Stimulated activated CD4-positive, alpha-beta T cell treated with anti-CD3 and anti-CD28 coated beads, Interleukin-4, amount 100 ng/mL, for 48 hours (primary cell): ENCODE measurements around the gene VPS13D.
"Not testable (repeated sequence)": the region's sequence is repeated elsewhere in the genome, so short reads cannot be mapped to it uniquely, and the experiment has no call there.

Experiments
- DNase-seq, 2 donors: peaks; one replicate each; pipeline ENCODE4 v3.0.0-alpha.2; 2020; ENCODE audit warnings: low read depth in 2 of 2

The VPS13D gene

GRCh38 chr1:12287869-12288268, 58.0 kb downstream of the VPS13D start:
- DNase-seq: no peak

DNA sequence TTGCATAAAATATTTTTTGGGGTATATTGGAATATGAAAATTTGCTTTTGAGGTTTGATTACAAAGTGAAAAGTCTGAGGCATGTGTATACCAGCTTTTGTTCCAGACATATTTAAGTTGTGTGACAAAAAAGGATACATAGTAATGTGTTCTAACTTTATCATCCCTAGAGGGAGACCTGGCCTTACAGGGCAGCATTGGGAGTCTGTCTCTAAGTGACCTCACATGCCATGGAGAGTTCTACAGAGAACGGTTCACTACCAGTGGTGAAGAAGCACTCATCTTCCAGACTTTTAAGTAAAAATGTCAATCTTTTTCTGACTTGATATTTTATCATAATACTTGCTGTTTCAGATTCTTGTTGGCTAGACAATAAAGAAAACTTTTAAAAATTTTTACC, 61.0 kb downstream of the VPS13D start:
- no peak for DNase-seq

DNA sequence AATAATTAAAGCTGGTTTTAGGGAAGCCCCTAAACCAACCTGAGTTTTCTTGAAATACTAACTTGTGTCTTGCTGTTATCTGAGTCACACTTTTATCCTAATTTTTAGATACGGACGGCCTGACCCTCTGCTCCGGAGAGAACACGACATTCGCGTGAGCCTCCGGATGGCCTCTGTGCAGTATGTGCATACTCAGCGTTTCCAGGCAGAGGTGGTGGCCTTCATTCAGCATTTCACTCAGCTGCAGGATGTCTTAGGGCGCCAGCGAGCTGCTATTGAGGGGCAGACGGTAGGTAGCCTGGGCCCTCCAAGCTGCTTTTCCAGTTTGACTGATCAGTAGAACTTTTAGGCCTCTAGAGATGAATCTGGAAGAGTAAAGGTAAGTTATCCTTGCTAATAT, 63.6 kb downstream of the VPS13D start:
- DNase-seq: no peak

GRCh38 chr1:12294076-12294475, 64.2 kb downstream of the VPS13D start:
- no peak for DNase-seq

- no peak for DNase-seq
Observed at GRCh38 chr1:12296016-12296415, 66.2 kb downstream of the VPS13D start.

DNA sequence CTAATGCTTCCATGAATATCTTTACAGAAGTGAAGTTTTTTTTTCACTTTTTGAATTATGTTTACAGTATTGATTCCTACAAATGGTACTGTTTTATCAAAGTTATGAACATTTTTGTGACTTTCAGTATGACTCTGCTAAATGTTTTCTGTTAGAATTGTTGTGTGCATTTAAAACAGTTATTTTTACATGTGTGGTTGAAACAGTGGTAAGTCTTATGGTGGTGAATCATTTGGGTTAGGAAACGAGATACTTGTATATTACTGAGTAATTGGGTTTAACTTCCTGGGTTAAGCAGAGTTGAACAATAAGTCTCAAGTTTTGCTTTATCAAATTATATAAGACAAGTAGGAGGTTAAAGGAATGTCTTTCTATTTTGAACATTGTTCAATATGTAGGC, 66.8 kb downstream of the VPS13D start:
- no peak for DNase-seq

GRCh38 chr1:12300706-12301105, 70.9 kb downstream of the VPS13D start:
- no peak for DNase-seq

DNA sequence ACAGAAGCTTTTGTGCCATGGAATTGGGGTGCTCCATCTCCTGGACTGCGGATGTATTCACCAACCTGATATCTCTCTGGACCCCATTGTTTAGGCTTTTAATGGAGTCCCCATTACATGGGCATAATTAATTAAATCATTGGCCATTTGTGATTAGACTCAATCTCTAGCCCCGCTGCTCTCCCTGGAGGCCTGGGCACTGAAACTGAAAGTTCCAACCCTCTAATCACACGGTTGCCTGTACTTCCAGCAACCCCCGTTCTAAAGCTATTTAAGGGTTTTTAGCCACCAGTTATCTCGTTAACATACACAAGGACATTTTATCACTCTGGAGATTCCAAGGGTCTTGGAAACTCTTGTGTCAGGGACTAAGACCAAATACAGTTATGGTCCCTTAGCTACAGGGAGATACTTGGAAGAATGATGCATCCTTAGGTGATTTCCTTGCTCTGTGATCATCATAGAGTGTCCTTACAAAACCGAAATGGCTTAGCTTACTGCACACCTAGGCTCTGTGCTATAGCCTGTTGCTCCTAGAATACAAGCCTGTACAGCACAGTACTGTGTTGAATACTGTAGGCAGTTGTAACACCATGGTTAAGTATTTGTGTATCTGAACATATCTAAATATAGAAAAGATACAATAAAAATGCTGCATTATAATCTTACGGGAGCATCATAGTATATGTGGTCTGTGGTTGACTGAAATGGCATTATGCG, 71.8 kb downstream of the VPS13D start:
- no peak for DNase-seq

- DNase-seq: no peak
Observed at GRCh38 chr1:12302798-12303447, 73.1 kb downstream of the VPS13D start.

- no peak for DNase-seq
Observed at GRCh38 chr1:12305377-12305776, 75.5 kb downstream of the VPS13D start.

- DNase-seq: no peak
Observed at GRCh38 chr1:12309783-12310742, 80.2 kb downstream of the VPS13D start.

GRCh38 chr1:12314333-12314903, 84.6 kb downstream of the VPS13D start:
- no peak for DNase-seq

DNA sequence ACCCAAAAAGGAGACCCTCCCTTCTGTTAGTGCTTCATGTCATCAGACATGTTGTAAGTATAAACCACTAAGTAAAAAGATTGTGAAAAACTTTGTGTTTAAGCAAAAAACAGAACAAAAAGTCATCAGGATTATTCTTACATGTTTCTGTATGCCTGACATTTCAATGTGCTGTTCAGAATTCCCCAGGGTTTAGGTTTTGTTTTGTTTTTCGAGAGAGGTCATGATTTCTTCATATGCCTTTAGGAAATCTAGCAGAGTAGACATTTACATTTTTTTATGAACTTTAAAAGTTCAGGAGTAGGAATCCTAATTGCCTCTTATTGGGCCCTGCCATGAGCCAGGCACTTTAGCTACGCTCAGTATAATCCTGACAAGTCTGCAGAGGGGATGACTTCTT, 85.3 kb downstream of the VPS13D start:
- no peak for DNase-seq

DNA sequence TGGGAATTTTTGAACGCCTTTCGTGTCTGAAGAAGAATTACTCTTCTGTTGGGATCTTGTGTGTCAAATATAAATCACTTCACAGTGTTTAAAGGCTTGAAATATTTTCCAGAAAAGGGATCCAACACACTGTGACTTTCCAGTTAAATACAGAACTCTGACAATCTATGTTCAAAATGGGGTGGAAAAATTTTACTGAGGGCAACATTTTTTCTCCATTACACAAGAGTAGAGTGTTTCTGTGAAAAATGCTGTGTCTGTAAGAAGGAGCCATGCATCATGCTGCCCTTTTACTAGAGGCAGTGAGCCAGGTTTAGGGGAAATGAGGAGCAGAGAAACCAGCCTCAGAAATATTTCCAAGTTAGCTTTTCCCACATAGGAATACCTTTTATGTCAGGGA, 86.5 kb downstream of the VPS13D start:
- no peak for DNase-seq

GRCh38 chr1:12320486-12320885, 90.7 kb downstream of the VPS13D start:
- DNase-seq: no peak

GRCh38 chr1:12324423-12324822, 94.6 kb downstream of the VPS13D start:
- DNase-seq: no peak

DNA sequence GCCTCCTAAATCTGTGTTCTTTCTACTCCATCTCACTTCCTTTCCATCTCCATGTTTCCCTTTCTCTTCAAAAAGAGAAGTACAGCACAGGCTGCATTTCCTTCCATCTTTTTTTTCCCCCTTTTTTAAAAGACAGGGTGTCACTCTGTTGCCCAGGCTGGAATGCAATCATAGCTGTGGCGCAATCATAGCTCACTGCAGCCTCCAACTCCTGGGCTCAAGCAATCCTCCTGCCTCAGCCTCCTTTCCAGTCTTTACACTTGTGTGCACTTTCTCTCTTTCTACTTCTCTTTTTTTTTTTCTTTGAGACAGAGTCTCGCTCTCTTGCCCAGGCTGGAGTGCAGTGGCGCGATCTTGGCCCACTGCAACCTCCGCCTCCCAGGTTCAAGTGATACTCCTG, 95.1 kb downstream of the VPS13D start:
- not testable (repeated sequence) for DNase-seq

- no peak for DNase-seq
Observed at GRCh38 chr1:12326986-12327385, 97.2 kb downstream of the VPS13D start.

- DNase-seq: no peak
Observed at GRCh38 chr1:12327566-12327965, 97.7 kb downstream of the VPS13D start.

GRCh38 chr1:12333036-12333785, 103.4 kb downstream of the VPS13D start:
- DNase-seq: no peak

DNA sequence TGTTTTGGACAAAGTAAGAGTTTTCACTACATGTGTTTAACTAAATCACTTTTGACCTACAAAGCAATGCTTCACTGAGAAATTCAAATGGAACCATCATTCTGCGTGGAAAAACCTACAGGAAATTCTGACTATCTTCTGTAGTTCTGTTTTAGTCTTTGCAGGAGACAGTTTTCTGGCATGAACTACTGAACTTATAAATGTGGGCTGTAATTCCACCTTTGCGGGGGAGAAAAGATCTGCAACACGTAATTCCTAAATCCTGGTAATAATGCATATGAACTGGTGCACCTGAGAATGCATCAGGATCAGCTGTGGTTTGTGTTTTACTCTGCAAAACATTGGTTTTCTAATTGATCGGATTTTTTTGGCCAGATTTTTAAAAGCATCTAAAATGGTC, 106.0 kb downstream of the VPS13D start:
- DNase-seq: no peak
